DMS153 treated with DMSO at 0.1 percent for 48 hours (cell line): ENCODE results near the gene MYO7B.
"Not testable (repeated sequence)": the region's sequence is repeated elsewhere in the genome, so short reads cannot be mapped to it uniquely, and the experiment has no call there.

ENCODE experiments used
- DNase-seq: peaks from one replicate; lab custom pipeline; 2025; ENCODE audit not compliant: unreplicated experiment; lab: John Stamatoyannopoulos, UW

Gene MYO7B

GRCh38 chr2:127551221-127551930, 15.9 kb downstream of the MYO7B start:
- no peak for DNase-seq

- no peak for DNase-seq
These were observed 16.9 kb downstream of the MYO7B start for GRCh38 chr2:127552336-127552735.

- DNase-seq, result no peak
These were observed 17.4 kb downstream of the MYO7B start for GRCh38 chr2:127552846-127553245.

DNA sequence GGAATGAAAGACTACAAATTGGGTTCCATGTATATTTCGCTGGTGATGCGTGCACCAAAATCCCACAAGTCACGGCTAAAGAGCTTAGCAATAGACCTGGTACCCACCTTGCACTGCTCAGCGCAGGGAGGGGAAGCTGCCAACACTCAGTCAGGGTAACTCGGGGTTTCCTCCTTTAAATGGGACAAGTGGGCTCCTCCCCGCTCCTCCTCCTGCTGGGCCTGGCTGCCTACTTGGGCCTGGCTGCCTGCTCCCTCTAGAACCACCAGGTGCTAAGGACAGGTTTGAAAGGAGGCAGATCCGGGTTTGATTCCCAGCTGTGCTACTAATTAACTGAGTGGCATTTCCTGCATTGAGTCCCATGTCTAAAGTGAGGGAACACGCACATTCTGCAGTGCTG, 23.4 kb downstream of the MYO7B start:
- no peak for DNase-seq

DNA sequence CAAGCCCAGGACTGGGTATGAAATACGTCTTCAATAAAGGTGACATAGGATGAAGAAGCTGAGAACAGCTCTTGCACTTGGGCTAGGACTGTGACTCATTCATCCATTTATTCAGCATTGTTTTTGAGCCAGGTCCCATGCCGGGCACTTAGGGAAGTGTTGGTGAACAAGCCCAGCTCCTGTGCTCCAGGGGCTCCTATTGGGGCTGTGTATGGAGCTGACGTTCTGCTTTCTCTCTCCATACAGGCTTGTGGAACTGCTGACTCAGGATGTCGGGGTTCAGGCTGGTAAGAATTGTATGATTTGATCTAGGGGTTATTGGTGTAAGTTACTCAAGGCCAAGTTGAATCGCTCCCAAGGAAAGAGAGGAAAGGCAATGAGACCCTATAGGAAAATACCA, 24.0 kb downstream of the MYO7B start:
- no peak for DNase-seq

DNA sequence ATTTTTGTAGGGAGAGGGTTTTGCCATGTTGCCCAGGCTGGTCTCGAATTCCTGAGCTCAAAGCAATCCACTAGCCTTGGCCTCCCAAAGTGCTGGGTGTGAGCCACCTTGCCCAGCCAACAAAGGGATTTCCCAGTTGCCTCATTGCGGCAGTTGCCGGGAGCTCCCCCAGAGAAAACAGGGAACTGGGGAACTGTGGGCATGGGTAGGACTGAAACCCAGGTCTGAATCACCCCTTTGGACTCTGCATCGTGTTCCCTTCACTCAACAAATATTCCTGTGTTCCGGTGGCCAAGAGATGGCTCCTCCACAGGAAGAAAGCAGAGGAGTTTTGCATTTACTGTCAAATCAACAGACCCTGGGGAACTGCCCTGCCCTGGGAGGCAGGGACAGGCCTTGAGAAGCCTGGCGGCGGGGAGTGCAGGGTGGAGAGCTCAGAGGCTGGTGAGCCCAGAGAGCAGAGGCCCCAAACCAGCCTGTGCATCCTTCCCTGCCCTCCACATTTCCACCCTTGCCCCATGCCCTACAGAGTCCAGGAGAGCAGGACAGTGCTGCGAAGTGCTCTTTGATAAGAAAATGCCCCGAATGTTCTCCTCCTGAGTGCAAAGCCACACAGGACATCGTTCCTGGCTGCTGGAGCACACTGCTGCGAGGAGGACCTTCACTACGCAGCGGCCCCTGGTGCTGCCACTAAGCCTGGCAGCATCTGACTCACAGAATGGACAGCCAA, 24.9 kb downstream of the MYO7B start:
- no peak for DNase-seq

GRCh38 chr2:127560931-127561280, 25.4 kb downstream of the MYO7B start:
- no peak for DNase-seq

- DNase-seq, result no peak
These were observed 25.9 kb downstream of the MYO7B start for GRCh38 chr2:127561371-127561770.

- no peak for DNase-seq
These were observed 27.5 kb downstream of the MYO7B start for GRCh38 chr2:127562936-127563335.

GRCh38 chr2:127563458-127564428, 28.3 kb downstream of the MYO7B start:
- no peak for DNase-seq

- DNase-seq, result no peak
These were observed 29.2 kb downstream of the MYO7B start for GRCh38 chr2:127564429-127565260.

DNA sequence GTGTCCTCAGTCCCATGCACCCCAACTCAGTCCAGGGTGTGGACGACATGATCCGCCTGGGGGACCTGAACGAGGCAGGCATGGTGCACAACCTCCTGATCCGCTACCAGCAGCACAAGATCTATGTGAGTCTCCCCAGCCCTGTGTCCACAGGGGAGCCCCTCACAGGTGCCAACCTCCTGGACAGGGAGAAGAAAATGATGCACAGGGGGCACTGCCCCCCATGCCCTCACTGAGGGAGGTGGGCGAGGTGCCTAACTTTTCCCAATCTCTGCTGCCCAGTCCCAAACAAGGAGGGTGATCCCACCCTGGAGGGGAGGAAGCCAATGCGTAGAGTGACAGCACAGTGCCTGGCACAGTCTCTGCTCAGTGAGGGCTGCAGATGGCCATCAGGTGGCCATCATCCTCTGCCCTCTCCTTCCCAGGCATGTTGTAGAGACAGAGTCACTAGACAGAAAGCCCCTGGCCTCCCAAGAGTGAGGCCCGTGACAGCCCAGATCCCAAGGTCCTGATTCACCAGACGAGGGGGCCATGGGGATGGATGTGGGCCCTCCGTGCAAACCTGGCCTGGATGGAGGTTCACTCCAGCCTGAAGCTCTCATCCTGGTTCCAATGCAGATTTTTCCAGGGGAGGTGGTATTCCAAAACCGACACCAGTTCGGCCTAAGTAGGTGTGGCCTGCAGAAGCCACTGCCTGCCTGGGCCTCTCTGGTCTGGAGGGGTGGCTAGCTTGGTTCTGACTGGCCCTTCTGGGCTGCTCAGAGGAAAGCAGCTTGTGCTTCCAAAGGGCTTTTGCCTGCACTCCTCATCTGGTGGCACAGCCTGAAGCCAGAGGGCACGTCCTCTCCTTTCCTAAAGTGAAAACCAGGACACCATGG, 30.0 kb downstream of the MYO7B start:
- no peak for DNase-seq

GRCh38 chr2:127566139-127566417, 30.6 kb downstream of the MYO7B start:
- DNase-seq, result no peak

DNA sequence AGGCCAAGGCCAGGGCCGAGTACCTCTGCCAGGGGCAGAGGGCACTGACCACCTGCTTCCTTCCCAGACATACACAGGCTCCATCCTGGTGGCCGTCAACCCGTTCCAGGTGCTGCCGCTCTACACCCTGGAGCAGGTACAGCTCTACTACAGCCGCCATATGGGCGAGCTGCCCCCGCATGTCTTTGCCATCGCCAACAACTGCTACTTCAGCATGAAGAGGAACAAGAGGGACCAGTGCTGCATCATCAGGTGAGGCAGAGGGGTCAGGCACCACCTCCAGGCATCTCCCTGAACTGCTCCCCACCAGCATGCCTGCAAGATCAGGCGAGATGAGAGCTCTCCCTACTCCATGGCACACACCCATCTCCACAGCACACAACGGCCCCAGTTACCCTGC, 31.1 kb downstream of the MYO7B start:
- DNase-seq, result no peak

DNA sequence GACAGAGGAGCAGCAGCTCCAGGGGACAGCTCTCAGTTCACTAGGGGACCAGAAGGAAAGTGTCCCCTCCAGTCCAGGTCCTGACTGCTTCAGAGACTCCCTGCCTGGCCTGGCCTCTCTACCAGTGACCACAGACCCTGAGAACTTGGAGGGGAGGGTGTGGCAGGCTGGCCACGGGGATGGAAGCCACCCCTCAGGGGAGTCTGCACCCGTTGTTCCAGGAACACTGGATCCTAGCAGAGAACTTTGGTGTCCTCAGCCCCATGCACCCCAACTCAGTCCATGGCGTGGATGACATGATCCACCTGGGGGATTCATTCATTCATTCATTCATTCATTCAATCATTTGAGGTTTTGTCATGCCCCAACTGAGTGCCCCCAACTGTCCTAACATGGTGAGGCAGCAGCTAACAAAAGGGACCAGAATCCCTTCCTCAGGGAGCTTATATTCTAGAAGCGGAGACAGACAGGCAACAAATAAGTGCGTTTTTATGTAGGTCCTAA, 31.9 kb downstream of the MYO7B start:
- DNase-seq, result no peak

DNA sequence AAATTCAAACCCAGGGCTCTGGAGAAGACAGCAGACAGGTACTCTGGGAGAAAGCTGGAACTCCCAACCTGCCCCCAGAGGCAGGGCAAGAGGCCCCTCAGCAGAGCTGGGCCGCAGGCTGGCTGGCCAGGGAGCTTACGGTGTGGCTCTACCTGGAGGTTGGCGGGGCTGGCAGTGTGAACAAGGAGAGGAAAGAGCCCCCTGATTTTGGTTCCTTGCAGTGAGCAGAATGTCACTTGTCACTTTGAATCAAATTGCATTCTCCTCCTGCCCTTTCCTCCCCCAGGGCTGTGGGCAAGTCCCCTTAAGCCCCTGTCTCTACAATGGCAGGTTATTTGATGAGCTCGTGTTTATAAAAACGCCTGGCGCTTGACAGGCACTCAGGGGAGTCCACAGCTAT, 32.6 kb downstream of the MYO7B start:
- no peak for DNase-seq

- DNase-seq, result no peak
These were observed 34.2 kb downstream of the MYO7B start for GRCh38 chr2:127569666-127570065.

- no peak for DNase-seq
These were observed 35.1 kb downstream of the MYO7B start for GRCh38 chr2:127570282-127571250.

DNA sequence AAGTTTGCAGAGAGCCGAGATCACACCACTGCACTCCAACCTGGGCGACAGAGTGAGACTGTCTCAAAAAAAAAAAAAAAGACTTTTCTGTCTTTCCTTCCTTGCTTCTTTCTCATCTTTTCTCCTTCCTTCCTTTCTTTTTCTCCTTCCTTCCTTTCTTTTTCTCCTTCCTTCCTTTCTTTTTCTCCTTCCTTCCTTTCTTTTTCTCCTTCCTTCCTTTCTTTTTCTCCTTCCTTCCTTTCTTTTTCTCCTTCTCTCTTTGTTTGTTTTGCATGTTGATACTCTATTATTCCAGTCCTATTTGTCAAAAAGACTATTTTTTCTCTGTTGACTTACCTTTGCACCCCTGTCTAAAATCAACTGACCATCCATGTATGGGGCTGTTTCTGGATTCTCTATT, 36.9 kb downstream of the MYO7B start:
- not testable (repeated sequence) for DNase-seq
